ENCODE results near the gene SNAPC4. TPM values are rescaled to one million over a fixed set of nuclear protein-coding genes. Genes with fewer than 3 reads are reported as not detected.

The SNAPC4 gene
- total and polyA plus RNA-seq, 9 of the 15 experiments (the other 6 are each of a cell fraction or from before 2014, with no cell fraction given), result 0.21 to 21.8 (median 8.8) TPM

GRCh38 chr9:136363106-136363948 is 36.6 kb downstream of the SNAPC4 start, which contains the start of gene DNLZ (continued):
- TF ChIP-seq RFX1 (IDR thresholded peaks at IDR 0.05), result no peak
- TF ChIP-seq RCOR1 (IDR thresholded peaks at IDR 0.05; ENCODE audit: borderline replicate concordance in 1 of 2, low read depth in 2 of 2, low read length in 2 of 2), result peak in 1 of 2 experiments; percentile 60; a peak in 1 of 4 replicates
- TF ChIP-seq REST (IDR thresholded peaks at IDR 0.05; ENCODE audit: borderline replicate concordance), result peak; percentile 80
- peak; percentile 73; the same call in 1 of the 2 replicates for TF ChIP-seq REST (CRISPR knock-in tag; IDR thresholded peaks at IDR 0.05; ENCODE audit: low read depth)
- TF ChIP-seq ZBTB49 (CRISPR knock-in tag; IDR thresholded peaks at IDR 0.05; ENCODE audit: borderline replicate concordance), result no peak
- TF ChIP-seq PHF20 (IDR thresholded peaks at IDR 0.05; ENCODE audit: partially characterized antibody), result peak; percentile 59
- TF ChIP-seq TRIM24 (IDR thresholded peaks at IDR 0.05), result peak in 1 of 2 experiments; percentile 19; a peak in 1 of 4 replicates
- no peak for TF ChIP-seq THRAP3 (IDR thresholded peaks at IDR 0.05; ENCODE audit: borderline replicate concordance)
- peak in 1 of 2 experiments; percentile 40; a peak in 1 of 4 replicates for TF ChIP-seq NRF1 (conservative IDR thresholded peaks at IDR 0.05 in 1 of 2, IDR thresholded peaks at IDR 0.05 in 1 of 2)
- TF ChIP-seq HNRNPUL1 (IDR thresholded peaks at IDR 0.05; ENCODE audit: low read length), result no peak
- peak; percentile 95 for TF ChIP-seq ERF (CRISPR knock-in tag; IDR thresholded peaks at IDR 0.05)
- peak; percentile 80 for TF ChIP-seq GMEB1 (CRISPR knock-in tag; IDR thresholded peaks at IDR 0.05)
- no peak for TF ChIP-seq LEF1 (IDR thresholded peaks at IDR 0.05)
- TF ChIP-seq ZNF140 (CRISPR knock-in tag; IDR thresholded peaks at IDR 0.05), result no peak
- TF ChIP-seq TAF1 (IDR thresholded peaks at IDR 0.05; ENCODE audit: control insufficient read depth, extremely low read depth, insufficient read depth, low read length, severe bottlenecking), result peak; percentile 61
- no peak for TF ChIP-seq HDAC6 (IDR thresholded peaks at IDR 0.05; ENCODE audit: low read depth, low read length)
